Measurements from ENCODE around the gene STPG2. TPM values are rescaled to one million over a fixed set of nuclear protein-coding genes. Genes with fewer than 3 reads are reported as not detected.

Gene STPG2
- total RNA-seq, 4 donors from 2014 or later, result 0.24 to 0.56 (median 0.47) TPM; not detected in 1

DNA sequence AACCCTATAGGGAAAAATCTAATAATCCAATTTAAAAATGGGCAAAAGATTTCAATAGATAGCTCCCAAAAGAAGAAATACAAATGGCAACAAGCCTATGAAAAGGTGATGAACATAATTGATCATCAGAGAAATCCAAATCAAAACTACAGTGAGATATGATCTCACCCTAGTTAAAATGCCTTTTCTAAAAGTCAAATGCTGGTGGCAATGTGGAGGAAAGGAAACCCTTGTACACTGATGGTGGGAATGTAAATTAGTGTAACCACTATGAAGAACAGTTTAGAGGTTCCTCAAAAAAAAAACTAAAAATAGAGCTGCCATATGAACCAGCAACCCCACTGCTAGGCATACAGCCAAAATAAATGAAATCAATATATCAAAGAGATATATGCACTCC is 44.5 kb downstream of the STPG2 start:
- DNase-seq (ENCODE audit: low spot score) (no peak), ATAC-seq (ENCODE audit: low FRiP score) (no peak)
- TF ChIP-seq, protein P1, sequence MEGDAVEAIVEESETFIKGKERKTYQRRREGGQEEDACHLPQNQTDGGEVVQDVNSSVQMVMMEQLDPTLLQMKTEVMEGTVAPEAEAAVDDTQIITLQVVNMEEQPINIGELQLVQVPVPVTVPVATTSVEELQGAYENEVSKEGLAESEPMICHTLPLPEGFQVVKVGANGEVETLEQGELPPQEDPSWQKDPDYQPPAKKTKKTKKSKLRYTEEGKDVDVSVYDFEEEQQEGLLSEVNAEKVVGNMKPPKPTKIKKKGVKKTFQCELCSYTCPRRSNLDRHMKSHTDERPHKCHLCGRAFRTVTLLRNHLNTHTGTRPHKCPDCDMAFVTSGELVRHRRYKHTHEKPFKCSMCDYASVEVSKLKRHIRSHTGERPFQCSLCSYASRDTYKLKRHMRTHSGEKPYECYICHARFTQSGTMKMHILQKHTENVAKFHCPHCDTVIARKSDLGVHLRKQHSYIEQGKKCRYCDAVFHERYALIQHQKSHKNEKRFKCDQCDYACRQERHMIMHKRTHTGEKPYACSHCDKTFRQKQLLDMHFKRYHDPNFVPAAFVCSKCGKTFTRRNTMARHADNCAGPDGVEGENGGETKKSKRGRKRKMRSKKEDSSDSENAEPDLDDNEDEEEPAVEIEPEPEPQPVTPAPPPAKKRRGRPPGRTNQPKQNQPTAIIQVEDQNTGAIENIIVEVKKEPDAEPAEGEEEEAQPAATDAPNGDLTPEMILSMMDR (IDR thresholded peaks at IDR 0.05), result no peak

DNA sequence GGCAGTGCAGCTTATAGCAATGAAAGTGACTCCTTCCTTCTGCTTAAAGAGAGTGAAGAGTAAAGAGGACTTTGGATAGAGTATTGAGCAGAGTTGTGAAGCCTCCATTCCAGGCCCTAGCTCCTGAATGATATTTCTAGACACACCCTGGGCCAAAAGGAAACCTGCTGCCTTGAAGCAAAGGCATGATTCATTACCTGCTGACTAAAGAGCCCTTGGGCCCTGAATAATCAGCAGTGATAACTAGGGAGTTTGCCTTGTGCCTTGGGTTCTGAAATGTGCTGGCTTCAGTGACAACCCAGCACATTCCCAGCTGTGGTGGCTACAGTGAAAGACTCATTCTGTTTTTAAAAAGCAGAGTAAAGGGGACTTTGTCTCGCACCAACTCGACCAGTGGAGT is 49.2 kb downstream of the STPG2 start:
- DNase-seq (ENCODE audit: low spot score) (no peak), ATAC-seq (ENCODE audit: low FRiP score) (no peak)
- TF ChIP-seq, protein P1 (IDR thresholded peaks at IDR 0.05), result no peak

DNA sequence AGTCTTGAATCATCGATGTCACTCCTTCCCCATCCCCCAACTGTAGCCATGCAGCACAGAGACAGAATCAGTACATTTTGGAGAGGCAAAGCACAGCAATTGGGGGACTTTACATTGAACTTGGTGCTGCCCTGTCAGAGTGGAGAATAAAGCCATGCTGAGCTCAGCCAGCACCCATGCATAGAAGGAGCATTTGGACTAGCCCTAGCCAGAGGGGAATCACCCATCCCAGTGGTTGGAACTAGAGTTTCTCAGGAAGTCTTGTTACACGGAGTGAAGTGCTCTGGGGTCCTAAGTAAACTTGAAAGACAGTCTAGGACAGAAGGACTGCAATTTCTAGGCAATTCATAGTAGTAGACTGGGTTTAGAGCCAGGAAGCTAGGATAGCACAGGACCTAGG is 49.6 kb downstream of the STPG2 start:
- DNase-seq (ENCODE audit: low spot score), result no peak
- no peak for ATAC-seq (ENCODE audit: low FRiP score)
- TF ChIP-seq, protein P1 (IDR thresholded peaks at IDR 0.05), result no peak

DNA sequence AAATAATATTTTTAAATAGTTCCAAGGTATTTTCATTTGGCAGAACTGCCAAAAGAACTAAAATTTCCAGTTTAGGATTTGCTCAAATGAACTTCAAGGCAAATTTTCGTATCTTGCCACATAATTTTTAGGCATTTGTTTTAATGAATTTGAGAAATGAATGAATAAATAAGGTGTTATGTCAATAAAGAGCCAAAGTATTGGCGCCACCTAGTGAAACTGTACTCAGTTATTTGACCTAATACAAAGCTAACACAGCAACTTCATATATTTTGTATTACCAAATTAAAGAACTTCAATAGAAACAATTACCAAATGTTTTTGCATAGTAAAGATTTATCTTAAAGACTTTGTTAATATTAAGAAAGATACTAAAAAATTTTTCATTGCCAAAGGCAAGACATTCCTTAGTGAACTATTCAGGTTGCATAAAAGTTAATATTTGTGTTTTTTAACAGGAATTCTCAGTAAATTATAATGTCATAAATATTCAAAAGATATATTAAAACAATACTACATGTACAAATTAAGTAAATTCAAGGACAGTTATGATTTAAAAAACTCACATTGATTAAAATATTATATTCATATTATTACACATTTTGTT is 50.3 kb downstream of the STPG2 start:
- TF ChIP-seq, protein P1 (IDR thresholded peaks at IDR 0.05), result no peak
- ATAC-seq (ENCODE audit: low FRiP score), result no peak
- no peak for DNase-seq (ENCODE audit: low spot score)

DNA sequence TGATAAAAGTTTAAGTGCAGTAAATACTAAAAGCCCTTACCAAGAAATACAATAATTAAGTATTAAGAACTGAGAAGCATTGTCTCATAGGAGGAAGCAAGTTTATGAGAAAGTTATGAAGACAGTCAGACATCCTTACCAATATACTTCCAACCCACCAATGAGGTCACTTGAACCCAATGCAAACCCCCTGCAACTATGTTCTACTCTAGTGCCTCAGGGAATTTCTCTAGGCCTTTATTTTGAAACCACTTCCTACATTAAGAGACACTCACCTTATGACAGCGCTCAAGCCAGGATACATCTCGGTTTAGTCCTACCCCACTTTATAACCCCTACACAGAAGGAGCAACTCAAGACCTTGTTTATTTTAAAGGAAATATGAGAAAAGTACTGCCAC is 61.3 kb downstream of the STPG2 start:
- ATAC-seq (ENCODE audit: low FRiP score) (no peak), DNase-seq (ENCODE audit: low spot score) (no peak)
- TF ChIP-seq, protein P1 (IDR thresholded peaks at IDR 0.05), result no peak

DNA sequence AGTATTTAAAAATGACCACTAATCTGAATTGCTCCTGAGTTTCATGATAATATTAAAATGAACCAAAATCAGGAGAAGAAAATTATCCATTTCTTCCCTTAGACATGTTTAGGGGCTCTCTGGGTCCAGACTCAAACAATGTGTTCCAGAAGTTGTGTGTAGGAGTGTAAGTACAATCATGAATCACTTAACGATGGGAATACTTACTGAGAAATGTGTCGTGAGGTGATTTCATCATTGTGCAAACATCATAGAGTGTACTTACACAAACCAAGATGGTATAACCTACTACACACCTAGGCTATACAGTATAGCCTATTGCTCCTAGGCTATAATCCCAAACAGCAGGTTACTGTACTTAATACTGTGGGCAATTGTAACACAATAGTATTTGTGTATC is 74.8 kb downstream of the STPG2 start:
- TF ChIP-seq, protein P1 (IDR thresholded peaks at IDR 0.05), result no peak
- DNase-seq (ENCODE audit: low spot score) (no peak), ATAC-seq (ENCODE audit: low FRiP score) (no peak)

DNA sequence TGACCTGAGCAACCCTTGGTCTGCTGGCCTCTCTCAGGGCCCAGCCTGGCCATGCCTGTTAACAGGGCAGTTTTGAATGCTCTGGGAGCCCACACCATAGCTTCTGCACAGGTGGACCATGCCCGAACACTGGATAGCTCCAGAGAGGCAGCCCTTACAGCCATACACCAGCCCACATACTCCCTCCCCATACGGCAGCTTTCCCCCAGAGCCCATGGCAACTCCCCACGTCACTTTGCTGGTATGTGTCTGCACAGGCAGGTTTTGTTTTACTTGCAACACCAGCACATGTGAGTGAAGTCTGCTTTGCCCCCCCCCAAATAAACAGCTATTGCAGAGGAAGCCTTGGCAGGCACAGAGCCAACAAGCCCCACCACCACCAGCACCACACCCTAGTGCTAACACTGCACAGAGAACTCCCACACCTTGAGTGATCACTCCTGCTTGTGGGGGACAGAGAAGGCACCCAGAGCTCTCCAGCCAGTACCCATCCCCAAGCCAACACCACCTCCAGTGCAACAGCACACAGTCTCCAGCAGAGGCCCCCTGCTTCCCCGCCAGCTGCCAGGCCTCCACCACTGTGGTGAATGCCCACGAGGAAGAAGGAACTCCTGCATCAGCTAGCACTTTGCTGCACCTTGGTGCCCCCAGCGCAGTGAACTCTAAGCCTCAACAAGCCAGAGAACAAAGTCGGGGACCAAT is 87.3 kb downstream of the STPG2 start:
- ATAC-seq (ENCODE audit: low FRiP score), result no peak
- DNase-seq (ENCODE audit: low spot score), result no peak
- TF ChIP-seq, protein P1 (IDR thresholded peaks at IDR 0.05), result no peak

All from omental fat pad (tissue), 4 donors.